ENCODE measurements around the gene SIX5.

The SIX5 gene

GRCh38 chr19:45777395-45777961, 8.4 kb upstream of the SIX5 start:
- H3K4me3 ChIP-seq (ENCODE audit: low read length): no peak overlapping the region
- no peak overlapping the region for H2AFZ ChIP-seq (ENCODE audit: low read depth, low read length)
- no peaks in the 10 kb centered on the region for H3K9me3 ChIP-seq (ENCODE audit: low read length)
- H3K4me1 ChIP-seq (ENCODE audit: insufficient read depth, low read length): peaks cover under 1% of the 10 kb centered on the region
- no peaks in the 10 kb centered on the region for H3K27me3 ChIP-seq (ENCODE audit: insufficient read depth, low read length)
- H3K36me3 ChIP-seq (ENCODE audit: insufficient read depth, low read length): peaks cover 49% of the 10 kb centered on the region

DNA sequence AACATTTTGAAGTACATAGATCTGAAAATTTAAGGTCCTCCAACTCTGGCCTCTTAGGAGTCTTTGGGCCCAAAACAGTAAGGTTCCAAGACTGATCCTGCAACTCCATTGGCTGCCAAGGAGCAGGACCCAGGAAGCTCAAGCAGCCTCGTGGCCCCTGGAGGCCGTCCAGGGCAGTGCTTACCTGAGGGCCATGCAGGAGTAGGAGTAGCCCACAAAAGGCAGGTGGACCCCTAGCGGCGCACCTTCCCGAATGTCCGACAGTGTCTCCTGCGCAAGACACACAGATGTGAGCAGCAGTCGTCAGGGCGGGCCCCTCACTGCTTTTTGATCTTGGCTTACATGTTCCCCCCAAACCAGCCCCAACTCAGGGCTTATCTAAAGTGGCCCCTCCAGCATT, 5.7 kb upstream of the SIX5 start:
- Histone ChIP-seq H3K4me3 (ENCODE audit: low read length) (no peak overlapping the region), H3K36me3 (ENCODE audit: insufficient read depth, low read length) (peaks cover 65% of the 10 kb centered on the region), H2AFZ (ENCODE audit: low read depth, low read length) (no peak overlapping the region), H3K9me3 (ENCODE audit: low read length) (no peaks in the 10 kb centered on the region), H3K4me1 (ENCODE audit: insufficient read depth, low read length) (peaks cover 13% of the 10 kb centered on the region), H3K27me3 (ENCODE audit: insufficient read depth, low read length) (no peaks in the 10 kb centered on the region)

GRCh38 chr19:45773384-45773783, 4.3 kb upstream of the SIX5 start:
- peaks cover 59% of the 10 kb centered on the region for H3K36me3 ChIP-seq (ENCODE audit: insufficient read depth, low read length)
- no peaks in the 10 kb centered on the region for H3K9me3 ChIP-seq (ENCODE audit: low read length)
- peaks cover 15% of the 10 kb centered on the region for H3K4me1 ChIP-seq (ENCODE audit: insufficient read depth, low read length)
- no peak overlapping the region for H2AFZ ChIP-seq (ENCODE audit: low read depth, low read length)
- no peaks in the 10 kb centered on the region for H3K27me3 ChIP-seq (ENCODE audit: insufficient read depth, low read length)
- H3K4me3 ChIP-seq (ENCODE audit: low read length): no peak overlapping the region

- Histone ChIP-seq H2AFZ (ENCODE audit: low read depth, low read length) (no peak overlapping the region), H3K9me3 (ENCODE audit: low read length) (no peaks in the 10 kb centered on the region), H3K27me3 (ENCODE audit: insufficient read depth, low read length) (no peaks in the 10 kb centered on the region), H3K4me3 (ENCODE audit: low read length) (no peak overlapping the region), H3K4me1 (ENCODE audit: insufficient read depth, low read length) (peaks cover 15% of the 10 kb centered on the region), H3K36me3 (ENCODE audit: insufficient read depth, low read length) (peaks cover 54% of the 10 kb centered on the region)
Observed at GRCh38 chr19:45772912-45773311, 3.9 kb upstream of the SIX5 start.

DNA sequence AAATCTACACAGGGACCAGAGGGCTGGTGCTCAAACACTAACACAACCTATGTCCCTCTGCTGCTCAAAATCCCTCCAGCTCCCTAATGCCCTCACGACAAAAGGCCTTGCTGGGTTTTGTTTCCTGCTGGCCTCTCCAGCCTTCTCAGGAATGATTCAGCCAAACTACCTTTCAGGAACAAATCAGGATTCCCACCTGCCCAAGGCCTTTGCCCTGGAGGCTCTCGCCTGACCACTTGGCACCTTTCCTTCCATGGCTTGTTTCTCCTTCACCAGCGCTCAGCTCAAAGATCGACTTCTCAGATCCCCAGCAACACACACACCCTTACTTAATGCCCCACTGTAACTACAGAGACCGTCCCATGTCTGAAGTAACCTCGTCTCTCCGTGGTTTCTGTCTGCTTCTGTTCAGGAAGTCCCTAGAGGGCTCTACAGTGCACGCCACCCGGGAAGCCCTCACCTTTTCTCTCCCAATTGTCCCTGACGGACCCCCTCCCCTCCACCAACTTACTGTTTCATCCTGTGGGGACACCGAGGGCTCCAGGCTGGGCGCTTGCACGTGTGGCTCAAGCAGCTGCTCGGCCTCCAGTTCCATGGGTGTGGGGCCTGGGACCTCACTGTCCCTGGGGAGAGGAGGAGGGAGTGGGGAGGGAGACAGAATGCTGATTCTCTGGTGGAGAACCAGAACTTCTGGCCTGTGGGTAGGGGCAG, 3.2 kb upstream of the SIX5 start:
- Histone ChIP-seq H3K36me3 (ENCODE audit: insufficient read depth, low read length) (peaks cover 48% of the 10 kb centered on the region), H3K27me3 (ENCODE audit: insufficient read depth, low read length) (no peaks in the 10 kb centered on the region), H2AFZ (ENCODE audit: low read depth, low read length) (no peak overlapping the region), H3K4me1 (ENCODE audit: insufficient read depth, low read length) (peaks cover 15% of the 10 kb centered on the region), H3K4me3 (ENCODE audit: low read length) (no peak overlapping the region), H3K9me3 (ENCODE audit: low read length) (no peaks in the 10 kb centered on the region)

DNA sequence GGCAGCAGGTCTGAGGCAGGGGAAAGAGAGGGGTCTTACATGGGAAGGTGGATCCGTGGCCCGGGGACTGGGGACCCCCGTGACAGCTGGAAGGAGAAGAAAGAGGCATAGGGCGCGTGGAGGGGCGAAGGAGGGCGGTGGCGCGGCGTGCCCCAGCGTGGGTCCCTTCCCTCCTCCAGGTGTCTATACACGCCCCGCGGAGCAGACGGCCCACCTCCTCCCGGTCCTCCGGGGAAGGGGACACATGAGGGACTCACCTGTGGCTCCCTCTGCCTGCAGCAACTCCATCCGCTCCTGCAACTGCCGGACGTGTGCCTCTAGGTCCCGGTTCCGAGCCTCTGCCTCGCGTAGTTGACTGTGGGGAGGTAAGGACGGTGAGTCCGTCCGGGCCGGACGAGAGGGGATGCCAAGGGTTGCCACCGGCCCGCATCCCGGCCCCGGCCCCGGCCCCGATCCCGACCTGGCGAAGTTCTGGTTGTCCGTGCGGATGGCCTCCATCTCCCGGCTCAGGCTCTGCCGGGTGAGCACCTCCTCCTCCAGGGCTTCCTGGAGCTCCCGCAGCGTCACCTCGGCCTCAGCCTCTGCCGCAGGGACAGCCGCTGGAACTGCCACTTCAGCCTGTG, 2.4 kb upstream of the SIX5 start:
- Histone ChIP-seq H3K36me3 (ENCODE audit: insufficient read depth, low read length) (peaks cover 39% of the 10 kb centered on the region), H2AFZ (ENCODE audit: low read depth, low read length) (no peak overlapping the region), H3K4me1 (ENCODE audit: insufficient read depth, low read length) (peaks cover 23% of the 10 kb centered on the region), H3K4me3 (ENCODE audit: low read length) (no peak overlapping the region), H3K9me3 (ENCODE audit: low read length) (no peaks in the 10 kb centered on the region), H3K27me3 (ENCODE audit: insufficient read depth, low read length) (no peaks in the 10 kb centered on the region)

DNA sequence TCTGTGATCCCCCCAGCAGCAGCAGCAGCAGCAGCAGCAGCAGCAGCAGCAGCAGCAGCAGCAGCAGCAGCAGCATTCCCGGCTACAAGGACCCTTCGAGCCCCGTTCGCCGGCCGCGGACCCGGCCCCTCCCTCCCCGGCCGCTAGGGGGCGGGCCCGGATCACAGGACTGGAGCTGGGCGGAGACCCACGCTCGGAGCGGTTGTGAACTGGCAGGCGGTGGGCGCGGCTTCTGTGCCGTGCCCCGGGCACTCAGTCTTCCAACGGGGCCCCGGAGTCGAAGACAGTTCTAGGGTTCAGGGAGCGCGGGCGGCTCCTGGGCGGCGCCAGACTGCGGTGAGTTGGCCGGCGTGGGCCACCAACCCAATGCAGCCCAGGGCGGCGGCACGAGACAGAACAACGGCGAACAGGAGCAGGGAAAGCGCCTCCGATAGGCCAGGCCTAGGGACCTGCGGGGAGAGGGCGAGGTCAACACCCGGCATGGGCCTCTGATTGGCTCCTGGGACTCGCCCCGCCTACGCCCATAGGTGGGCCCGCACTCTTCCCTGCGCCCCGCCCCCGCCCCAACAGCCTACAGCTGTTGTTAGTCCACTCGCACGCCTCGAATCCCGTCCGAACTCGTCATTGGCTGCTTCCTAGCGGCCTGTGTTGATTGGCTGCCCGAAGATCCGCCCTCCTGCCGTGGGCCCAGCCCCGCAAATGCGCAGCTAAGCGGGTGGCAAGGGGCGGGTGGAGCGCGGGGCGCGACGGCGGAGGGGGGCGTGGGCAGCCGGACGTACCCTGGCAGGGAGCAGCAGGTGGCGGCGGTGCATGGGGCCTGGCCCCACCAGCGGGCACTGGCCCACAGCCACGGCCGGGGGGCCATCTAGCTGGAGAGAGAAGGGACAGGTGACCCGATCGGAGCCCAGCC, 1.4 kb upstream of the SIX5 start:
- no peaks in the 10 kb centered on the region for H3K9me3 ChIP-seq (ENCODE audit: low read length)
- no peak overlapping the region for H2AFZ ChIP-seq (ENCODE audit: low read depth, low read length)
- peaks cover 38% of the 10 kb centered on the region for H3K36me3 ChIP-seq (ENCODE audit: insufficient read depth, low read length)
- H3K4me1 ChIP-seq (ENCODE audit: insufficient read depth, low read length): peaks cover 29% of the 10 kb centered on the region
- no peaks in the 10 kb centered on the region for H3K27me3 ChIP-seq (ENCODE audit: insufficient read depth, low read length)
- peak overlapping the region; percentile 45 for H3K4me3 ChIP-seq (ENCODE audit: low read length)

- no peaks in the 10 kb centered on the region for H3K9me3 ChIP-seq (ENCODE audit: low read length)
- peaks cover 35% of the 10 kb centered on the region for H3K4me1 ChIP-seq (ENCODE audit: insufficient read depth, low read length)
- peak overlapping the region; percentile 45 for H3K4me3 ChIP-seq (ENCODE audit: low read length)
- peaks cover 35% of the 10 kb centered on the region for H3K36me3 ChIP-seq (ENCODE audit: insufficient read depth, low read length)
- H3K27me3 ChIP-seq (ENCODE audit: insufficient read depth, low read length): no peaks in the 10 kb centered on the region
- H2AFZ ChIP-seq (ENCODE audit: low read depth, low read length): no peak overlapping the region
Observed at GRCh38 chr19:45769821-45770191, 754 bp upstream of the SIX5 start.

- Histone ChIP-seq H3K4me1 (ENCODE audit: insufficient read depth, low read length) (peaks cover 45% of the 10 kb centered on the region), H3K27me3 (ENCODE audit: insufficient read depth, low read length) (no peaks in the 10 kb centered on the region), H2AFZ (ENCODE audit: low read depth, low read length) (no peak overlapping the region), H3K36me3 (ENCODE audit: insufficient read depth, low read length) (peaks cover 27% of the 10 kb centered on the region), H3K4me3 (ENCODE audit: low read length) (peak overlapping the region; percentile 48), H3K9me3 (ENCODE audit: low read length) (no peaks in the 10 kb centered on the region)
Observed at GRCh38 chr19:45768655-45768983, 433 bp downstream of the SIX5 start.

GRCh38 chr19:45767881-45768654, 984 bp downstream of the SIX5 start:
- Histone ChIP-seq H3K27me3 (ENCODE audit: insufficient read depth, low read length) (no peaks in the 10 kb centered on the region), H2AFZ (ENCODE audit: low read depth, low read length) (no peak overlapping the region), H3K9me3 (ENCODE audit: low read length) (no peaks in the 10 kb centered on the region), H3K4me3 (ENCODE audit: low read length) (peak overlapping the region; percentile 48), H3K4me1 (ENCODE audit: insufficient read depth, low read length) (peaks cover 45% of the 10 kb centered on the region), H3K36me3 (ENCODE audit: insufficient read depth, low read length) (peaks cover 22% of the 10 kb centered on the region)

DNA sequence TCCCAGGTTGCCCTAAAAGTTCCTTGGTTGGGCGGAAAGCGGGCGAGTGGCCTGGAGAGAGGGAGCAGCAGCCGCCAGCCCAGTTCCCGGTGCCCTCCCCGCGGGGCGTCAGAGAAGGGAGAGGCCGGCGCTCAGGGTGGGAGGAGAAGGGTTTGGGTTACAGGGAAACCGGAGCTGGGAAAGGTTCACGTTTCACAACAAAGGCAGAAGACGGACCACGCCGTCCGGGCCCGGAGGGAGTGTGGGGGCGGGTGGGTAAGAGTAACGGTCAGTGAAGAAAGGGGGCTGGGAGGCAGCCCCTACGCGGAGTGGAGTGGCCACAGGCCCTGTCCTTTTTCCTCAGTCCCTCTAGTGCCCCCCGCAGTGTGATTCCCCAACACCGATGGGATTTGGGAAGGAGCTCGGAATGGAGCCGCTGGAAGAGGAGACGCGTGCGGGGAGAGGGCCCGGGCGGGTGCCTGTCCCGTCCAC, 1.6 kb downstream of the SIX5 start:
- peaks cover 15% of the 10 kb centered on the region for H3K36me3 ChIP-seq (ENCODE audit: insufficient read depth, low read length)
- no peaks in the 10 kb centered on the region for H3K27me3 ChIP-seq (ENCODE audit: insufficient read depth, low read length)
- H3K9me3 ChIP-seq (ENCODE audit: low read length): no peaks in the 10 kb centered on the region
- H2AFZ ChIP-seq (ENCODE audit: low read depth, low read length): no peak overlapping the region
- peaks cover 45% of the 10 kb centered on the region for H3K4me1 ChIP-seq (ENCODE audit: insufficient read depth, low read length)
- H3K4me3 ChIP-seq (ENCODE audit: low read length): peak overlapping the region; percentile 48

GRCh38 chr19:45766869-45767346, 2.1 kb downstream of the SIX5 start:
- no peak overlapping the region for H2AFZ ChIP-seq (ENCODE audit: low read depth, low read length)
- H3K27me3 ChIP-seq (ENCODE audit: insufficient read depth, low read length): no peaks in the 10 kb centered on the region
- H3K36me3 ChIP-seq (ENCODE audit: insufficient read depth, low read length): peaks cover 10% of the 10 kb centered on the region
- H3K9me3 ChIP-seq (ENCODE audit: low read length): no peaks in the 10 kb centered on the region
- peaks cover 45% of the 10 kb centered on the region for H3K4me1 ChIP-seq (ENCODE audit: insufficient read depth, low read length)
- peak overlapping the region; percentile 48 for H3K4me3 ChIP-seq (ENCODE audit: low read length)
